Mononuclear cell (primary cell): ENCODE data around the gene PDZD7. TPM values are rescaled to one million over a fixed set of nuclear protein-coding genes. Genes with fewer than 3 reads are reported as not detected.

Experiments used
- H3K27me3 ChIP-seq: 2 replicates; pipeline ENCODE4 v1.6.0; 2011; ENCODE audit warnings: low read length, control low read depth; ENCODE audit not compliant: insufficient read depth
- H3K4me1 ChIP-seq: 2 replicates; pipeline ENCODE4 v1.5.1; 2011; ENCODE audit warnings: mild to moderate bottlenecking, low read length, control low read depth; ENCODE audit not compliant: insufficient read depth
- H3K4me3 ChIP-seq: 2 replicates; pipeline ENCODE4 v1.5.1; 2011; ENCODE audit warnings: mild to moderate bottlenecking, low read length, moderate library complexity
- H3K9me3 ChIP-seq: 2 replicates; pipeline ENCODE4 v1.5.1; 2011; ENCODE audit warnings: low read depth, mild to moderate bottlenecking, control low read depth, low read length
- total RNA-seq: library from RNA; depleted of rRNA; stranded (reverse); fragments of >200 nt; gene quantifications from one replicate; pipeline ENCODE4 v1.2.3, GENCODE V29; 2012

PDZD7 gene
- total RNA-seq, 1 donor, result 0.21 TPM

DNA sequence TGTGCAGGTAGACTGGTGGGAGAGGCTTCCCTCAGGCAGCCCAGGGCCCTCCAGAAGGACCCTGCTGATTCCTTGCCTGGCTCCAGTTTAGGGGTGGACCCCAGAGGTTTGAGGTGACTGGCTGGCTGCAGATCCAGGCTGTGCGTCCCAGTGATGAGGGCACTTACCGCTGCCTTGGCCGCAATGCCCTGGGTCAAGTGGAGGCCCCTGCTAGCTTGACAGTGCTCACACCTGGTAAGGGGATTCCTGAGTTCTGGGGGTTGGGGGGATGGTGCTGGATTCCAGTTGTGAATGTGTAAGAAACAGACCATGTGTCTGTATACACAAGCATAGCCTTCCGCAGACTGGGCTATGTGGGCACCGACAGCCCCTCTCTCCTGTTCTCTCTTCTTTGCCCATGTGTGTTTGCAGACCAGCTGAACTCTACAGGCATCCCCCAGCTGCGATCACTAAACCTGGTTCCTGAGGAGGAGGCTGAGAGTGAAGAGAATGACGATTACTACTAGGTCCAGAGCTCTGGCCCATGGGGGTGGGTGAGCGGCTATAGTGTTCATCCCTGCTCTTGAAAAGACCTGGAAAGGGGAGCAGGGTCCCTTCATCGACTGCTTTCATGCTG, 33.6 kb upstream of the PDZD7 start:
- peaks cover 64% of the 10 kb centered on the region for H3K4me1 ChIP-seq
- H3K27me3 ChIP-seq, result peaks cover 57% of the 10 kb centered on the region
- no peaks in the 10 kb centered on the region for H3K9me3 ChIP-seq

GRCh38 chr10:101063548-101064414, 32.9 kb upstream of the PDZD7 start:
- Histone ChIP-seq H3K9me3 (no peaks in the 10 kb centered on the region), H3K4me3 (no peak overlapping the region), H3K27me3 (peaks cover 57% of the 10 kb centered on the region), H3K4me1 (peaks cover 68% of the 10 kb centered on the region)

More for the DNA sequence above, 33.6 kb upstream of the PDZD7 start:
- no peak overlapping the region for H3K4me3 ChIP-seq

GRCh38 chr10:101063050-101063525, 32.2 kb upstream of the PDZD7 start:
- Histone ChIP-seq H3K27me3 (peaks cover 57% of the 10 kb centered on the region), H3K9me3 (no peaks in the 10 kb centered on the region), H3K4me1 (peaks cover 68% of the 10 kb centered on the region), H3K4me3 (no peak overlapping the region)

GRCh38 chr10:101062232-101063049, 31.5 kb upstream of the PDZD7 start:
- Histone ChIP-seq H3K4me3 (no peak overlapping the region), H3K27me3 (peaks cover 55% of the 10 kb centered on the region), H3K4me1 (peaks cover 65% of the 10 kb centered on the region)

GRCh38 chr10:101061624-101062231, 30.8 kb upstream of the PDZD7 start, which contains the start of gene KAZALD1:
Gene KAZALD1 (plus strand): TSS chr10:101061989. CDS start chr10:101062593, 604 bp downstream.
- H3K27me3 ChIP-seq, result peaks cover 50% of the 10 kb centered on the region
- peak within 1 kb of the TSS; percentile 85 for H3K4me3 ChIP-seq
- H3K4me1 ChIP-seq, result peaks cover 58% of the 10 kb centered on the region
- no peaks in the 10 kb centered on the region for H3K9me3 ChIP-seq

More at GRCh38 chr10:101062232-101063049, 31.5 kb upstream of the PDZD7 start:
- H3K9me3 ChIP-seq, result no peaks in the 10 kb centered on the region

DNA sequence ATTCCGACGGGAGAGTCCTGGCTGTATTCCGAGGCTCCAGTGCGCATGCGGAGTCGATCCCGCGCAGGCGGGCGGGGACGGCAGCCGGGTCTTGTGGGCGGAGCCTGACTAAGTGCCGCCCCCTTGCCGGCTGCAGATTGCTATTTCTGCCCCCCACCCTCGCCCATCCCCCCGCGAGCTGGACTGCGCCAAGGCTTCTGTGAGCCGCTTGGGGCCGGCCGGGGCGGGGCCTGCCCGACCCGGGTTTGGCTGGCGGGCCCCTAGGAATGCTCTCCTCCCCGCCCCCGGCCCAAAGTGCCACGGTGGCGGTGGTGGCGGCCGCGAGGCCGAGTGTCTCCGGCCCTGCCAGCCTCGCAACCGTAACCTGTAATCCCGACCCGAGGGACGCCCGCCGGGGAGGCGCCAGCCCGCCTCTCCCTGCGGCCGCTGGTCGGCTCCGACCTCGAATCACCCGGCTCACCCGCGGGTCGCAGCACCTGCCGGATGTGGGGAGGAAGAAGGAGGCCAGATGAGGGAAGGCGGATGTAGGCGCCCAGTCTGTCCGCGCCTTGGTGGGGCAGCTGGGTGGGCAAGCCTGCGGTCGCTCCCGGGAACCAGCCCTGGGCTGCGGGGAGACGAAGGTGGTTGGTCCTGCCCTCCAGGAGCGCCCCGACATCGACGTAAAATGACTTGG, 30.2 kb upstream of the PDZD7 start:
- Histone ChIP-seq H3K4me3 (peak overlapping the region; percentile 85), H3K9me3 (no peaks in the 10 kb centered on the region)

GRCh38 chr10:101060036-101060950, 29.4 kb upstream of the PDZD7 start:
- H3K9me3 ChIP-seq, result no peaks in the 10 kb centered on the region
- H3K27me3 ChIP-seq, result peaks cover 36% of the 10 kb centered on the region
- peaks cover 45% of the 10 kb centered on the region for H3K4me1 ChIP-seq
- H3K4me3 ChIP-seq, result peak overlapping the region; percentile 85

More for the DNA sequence above, 30.2 kb upstream of the PDZD7 start:
- Histone ChIP-seq H3K27me3 (peaks cover 44% of the 10 kb centered on the region), H3K4me1 (peaks cover 52% of the 10 kb centered on the region)

DNA sequence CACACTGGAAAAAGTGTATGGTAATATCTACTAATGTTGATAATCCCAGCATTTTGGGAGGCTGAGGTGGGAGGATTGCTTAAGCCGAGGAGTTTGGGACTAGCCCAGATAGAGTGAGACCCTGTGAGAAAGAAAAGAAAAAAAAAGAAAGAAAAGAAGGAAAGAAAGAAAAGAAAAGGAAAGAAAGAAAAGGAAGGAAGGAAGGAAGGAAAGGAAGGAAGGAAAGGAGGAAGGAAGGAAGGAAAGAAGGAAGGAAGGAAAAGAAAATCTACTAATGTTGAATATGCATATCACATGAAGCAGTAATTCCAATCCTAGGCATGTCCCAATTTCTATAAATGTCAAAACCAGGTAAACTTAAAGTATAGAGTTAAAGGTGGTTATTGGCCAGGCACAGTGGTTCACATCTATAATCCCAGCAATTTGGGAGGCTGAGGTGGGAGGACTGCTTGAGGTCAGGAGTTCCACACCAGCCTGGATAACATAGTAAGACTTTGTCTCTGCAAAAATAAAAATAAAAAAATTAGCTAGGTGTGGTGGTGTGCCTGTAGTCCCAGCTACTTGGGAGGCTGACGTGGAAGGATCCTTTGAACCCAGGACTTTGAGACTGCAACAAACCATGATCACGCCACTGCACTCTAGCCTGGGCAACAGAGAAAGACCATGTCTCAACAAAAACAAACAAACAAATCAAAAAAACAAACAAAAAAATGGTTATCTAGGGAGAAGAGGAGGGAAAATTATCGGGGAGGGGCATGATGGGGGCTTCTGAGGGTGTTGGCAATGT, 25.6 kb upstream of the PDZD7 start:
- H3K9me3 ChIP-seq, result no peaks in the 10 kb centered on the region
- no peak overlapping the region for H3K4me3 ChIP-seq
- H3K4me1 ChIP-seq, result peaks cover 19% of the 10 kb centered on the region
- peaks cover under 1% of the 10 kb centered on the region for H3K27me3 ChIP-seq

- Histone ChIP-seq H3K4me3 (no peak overlapping the region), H3K4me1 (peaks cover 15% of the 10 kb centered on the region), H3K27me3 (peaks cover 5% of the 10 kb centered on the region), H3K9me3 (no peaks in the 10 kb centered on the region)
These were observed 24.5 kb upstream of the PDZD7 start for GRCh38 chr10:101055411-101055810.

DNA sequence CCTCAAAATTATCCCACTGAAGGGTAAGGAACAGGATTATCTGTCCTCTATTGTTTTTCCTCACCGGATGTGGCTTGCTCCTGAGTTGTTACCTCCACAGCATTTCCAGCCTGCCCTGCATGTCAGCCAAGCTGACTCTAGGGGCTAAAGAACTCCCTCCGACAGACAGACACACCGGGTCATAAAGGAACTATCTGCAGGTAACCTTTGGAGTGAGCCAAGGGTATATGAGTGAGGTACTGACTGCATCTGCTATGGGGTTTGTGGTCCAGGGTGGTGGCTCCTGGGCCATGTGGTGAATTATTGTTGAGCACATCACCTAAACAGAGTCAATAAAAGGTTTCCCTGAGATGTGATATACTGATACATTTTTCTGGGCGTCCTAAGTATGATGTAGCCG, 23.9 kb upstream of the PDZD7 start:
- H3K27me3 ChIP-seq, result peaks cover 10% of the 10 kb centered on the region
- H3K4me3 ChIP-seq, result no peak overlapping the region
- peaks cover 15% of the 10 kb centered on the region for H3K4me1 ChIP-seq
- H3K9me3 ChIP-seq, result no peaks in the 10 kb centered on the region

GRCh38 chr10:101054351-101054750, 23.4 kb upstream of the PDZD7 start:
- no peak overlapping the region for H3K4me3 ChIP-seq
- peaks cover 10% of the 10 kb centered on the region for H3K4me1 ChIP-seq
- peaks cover 15% of the 10 kb centered on the region for H3K27me3 ChIP-seq
- H3K9me3 ChIP-seq, result no peaks in the 10 kb centered on the region

DNA sequence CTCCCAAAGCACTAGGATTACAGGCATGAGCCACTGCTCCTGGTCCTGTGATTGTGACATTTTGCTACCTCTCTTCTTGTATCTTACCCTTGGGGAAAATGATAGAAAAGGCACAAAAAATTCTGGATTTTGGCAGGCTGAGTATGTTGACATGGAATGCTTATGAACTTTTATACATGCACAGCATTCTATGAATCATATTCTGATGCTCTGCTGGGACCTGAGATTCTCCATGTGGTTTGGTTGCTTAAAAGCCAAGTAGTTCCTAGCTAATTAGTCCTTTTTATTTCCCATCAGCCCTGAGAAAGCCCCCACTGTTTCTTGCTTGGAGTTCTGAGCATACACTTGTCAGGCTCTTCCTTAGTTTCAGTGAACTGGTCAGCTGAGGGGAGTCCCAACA, 22.6 kb upstream of the PDZD7 start:
- no peaks in the 10 kb centered on the region for H3K9me3 ChIP-seq
- H3K4me3 ChIP-seq, result no peak overlapping the region
- H3K27me3 ChIP-seq, result peaks cover 24% of the 10 kb centered on the region
- peaks cover 8% of the 10 kb centered on the region for H3K4me1 ChIP-seq

GRCh38 chr10:101052285-101052684, 21.4 kb upstream of the PDZD7 start:
- no peak overlapping the region for H3K4me3 ChIP-seq
- H3K9me3 ChIP-seq, result no peaks in the 10 kb centered on the region
- H3K27me3 ChIP-seq, result peaks cover 36% of the 10 kb centered on the region
- peaks cover 8% of the 10 kb centered on the region for H3K4me1 ChIP-seq
